Stimulated activated naive CD8-positive, alpha-beta T cell treated with anti-CD3 and anti-CD28 coated beads, Interleukin-15, Interleukin-2, amounts not matched to agents 100 ng/mL and 50 ng/mL, for 24 hours (primary cell): ENCODE data around the gene APCDD1L.
"Not testable (repeated sequence)": the region's sequence is repeated elsewhere in the genome, so short reads cannot be mapped to it uniquely, and the experiment has no call there.

Source experiments
- H3K27ac Mint-ChIP-seq: one replicate; pipeline ENCODE4 v1.8.0; 2021; ENCODE audit warnings: mild to moderate bottlenecking, mixed read lengths
- H3K27me3 Mint-ChIP-seq: one replicate; pipeline ENCODE4 v1.8.0; 2021; ENCODE audit warnings: mixed read lengths
- H3K36me3 Mint-ChIP-seq: one replicate; pipeline ENCODE4 v1.8.0; 2021; ENCODE audit warnings: low read depth, mixed read lengths
- H3K4me1 Mint-ChIP-seq: one replicate; pipeline ENCODE4 v1.8.0; 2021; ENCODE audit warnings: low read depth, mixed read lengths
- H3K4me3 Mint-ChIP-seq: one replicate; pipeline ENCODE4 v1.8.0; 2021; ENCODE audit warnings: mild to moderate bottlenecking, mixed read lengths
- H3K9me3 Mint-ChIP-seq: one replicate; pipeline ENCODE4 v1.8.0; 2021; ENCODE audit warnings: mixed read lengths

APCDD1L gene

DNA sequence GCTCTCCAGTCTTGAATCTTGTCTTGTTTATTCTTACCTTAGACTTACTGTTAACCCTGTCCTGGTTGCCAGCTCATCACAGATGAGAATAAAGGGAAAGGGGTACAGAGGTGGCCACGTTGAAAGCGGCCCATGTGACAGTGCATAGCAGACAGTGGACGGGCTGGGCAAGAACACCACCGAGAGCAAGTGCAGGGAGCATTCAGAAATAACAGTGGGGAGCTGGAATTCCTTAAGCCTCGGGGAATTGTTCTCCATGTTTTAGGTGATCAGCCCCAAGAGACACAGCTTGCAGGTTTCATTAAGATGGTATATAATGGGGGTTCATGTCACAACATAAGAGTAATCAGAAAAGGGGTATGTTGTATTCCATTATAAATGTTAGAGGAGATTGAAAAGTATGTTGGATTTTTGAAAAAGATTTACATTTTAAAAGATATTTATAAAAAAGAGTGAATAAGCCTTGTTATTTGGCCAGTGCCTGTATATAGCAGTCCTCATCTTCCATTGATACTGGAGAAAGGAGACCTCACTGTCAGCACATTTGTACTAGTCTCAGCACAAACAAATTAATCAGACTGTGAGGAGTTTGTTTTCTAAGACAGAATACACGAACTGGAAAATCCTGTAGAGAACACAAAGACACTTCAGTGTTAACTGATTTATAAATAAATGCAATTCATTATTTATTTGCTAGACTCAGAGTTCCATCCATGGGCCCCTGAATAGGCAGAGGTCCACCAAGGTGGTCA, 90.8 kb downstream of the APCDD1L start:
- Mint-ChIP-seq H3K4me3 (no peak overlapping the region), H3K4me1 (peaks cover 18% of the 10 kb centered on the region), H3K27ac (no peak overlapping the region), H3K9me3 (no peaks in the 10 kb centered on the region), H3K27me3 (no peaks in the 10 kb centered on the region), H3K36me3 (peaks cover 30% of the 10 kb centered on the region)

DNA sequence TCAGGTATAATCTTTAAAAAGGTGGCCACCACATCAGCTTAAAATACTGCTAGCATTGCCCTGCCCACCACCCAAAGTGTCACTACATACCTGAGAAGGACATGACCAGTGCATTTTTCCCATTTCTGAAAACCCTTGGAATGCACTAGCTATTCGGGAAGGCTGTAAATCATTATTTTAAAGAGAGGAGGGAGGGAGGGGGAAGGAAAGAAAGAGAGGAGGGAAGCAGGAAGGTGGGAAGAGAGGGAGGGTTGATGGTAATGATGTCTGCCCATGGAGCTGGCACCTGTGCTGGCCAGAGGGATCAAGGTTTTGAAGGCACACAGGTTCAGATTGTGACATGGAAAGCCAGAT, 93.7 kb downstream of the APCDD1L start:
- Mint-ChIP-seq H3K27me3 (no peaks in the 10 kb centered on the region), H3K4me3 (no peak overlapping the region), H3K36me3 (peaks cover 48% of the 10 kb centered on the region), H3K27ac (no peak overlapping the region), H3K4me1 (peaks cover 33% of the 10 kb centered on the region), H3K9me3 (no peaks in the 10 kb centered on the region)

DNA sequence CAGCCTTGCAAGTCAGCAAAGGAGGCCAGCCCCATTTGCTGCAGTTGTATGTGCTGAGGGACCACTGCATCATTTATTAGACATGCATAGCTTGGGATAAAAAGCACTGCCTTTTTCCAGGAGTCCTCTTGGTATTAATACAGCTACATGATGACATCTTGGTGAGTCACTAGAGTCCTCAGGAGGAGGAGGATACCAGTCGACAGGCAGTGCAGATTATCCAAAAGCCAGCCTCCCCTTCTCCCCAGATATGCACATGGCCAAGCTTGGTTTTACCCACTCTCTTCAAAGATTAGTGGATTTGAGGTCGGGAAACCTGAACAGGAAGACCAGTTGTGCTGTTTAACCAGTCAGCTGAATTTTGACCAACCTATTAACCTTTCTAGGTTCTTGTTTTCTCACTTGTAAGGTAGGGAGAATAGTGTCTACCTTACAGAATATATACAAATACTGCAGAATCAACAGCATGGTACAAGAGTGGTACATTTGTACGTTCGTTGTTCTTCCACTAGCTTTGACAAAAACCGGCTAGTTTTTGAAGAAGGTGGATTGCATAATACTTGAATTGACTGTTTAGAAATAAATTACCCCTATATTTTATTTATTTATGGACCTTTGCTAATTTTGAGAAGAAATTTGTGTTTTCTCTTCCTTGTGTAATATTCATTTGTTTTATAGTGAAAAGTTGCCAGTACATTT, 94.3 kb downstream of the APCDD1L start:
- Mint-ChIP-seq H3K9me3 (no peaks in the 10 kb centered on the region), H3K4me1 (peaks cover 39% of the 10 kb centered on the region), H3K27ac (no peak overlapping the region), H3K36me3 (peaks cover 54% of the 10 kb centered on the region), H3K4me3 (no peak overlapping the region), H3K27me3 (no peaks in the 10 kb centered on the region)

DNA sequence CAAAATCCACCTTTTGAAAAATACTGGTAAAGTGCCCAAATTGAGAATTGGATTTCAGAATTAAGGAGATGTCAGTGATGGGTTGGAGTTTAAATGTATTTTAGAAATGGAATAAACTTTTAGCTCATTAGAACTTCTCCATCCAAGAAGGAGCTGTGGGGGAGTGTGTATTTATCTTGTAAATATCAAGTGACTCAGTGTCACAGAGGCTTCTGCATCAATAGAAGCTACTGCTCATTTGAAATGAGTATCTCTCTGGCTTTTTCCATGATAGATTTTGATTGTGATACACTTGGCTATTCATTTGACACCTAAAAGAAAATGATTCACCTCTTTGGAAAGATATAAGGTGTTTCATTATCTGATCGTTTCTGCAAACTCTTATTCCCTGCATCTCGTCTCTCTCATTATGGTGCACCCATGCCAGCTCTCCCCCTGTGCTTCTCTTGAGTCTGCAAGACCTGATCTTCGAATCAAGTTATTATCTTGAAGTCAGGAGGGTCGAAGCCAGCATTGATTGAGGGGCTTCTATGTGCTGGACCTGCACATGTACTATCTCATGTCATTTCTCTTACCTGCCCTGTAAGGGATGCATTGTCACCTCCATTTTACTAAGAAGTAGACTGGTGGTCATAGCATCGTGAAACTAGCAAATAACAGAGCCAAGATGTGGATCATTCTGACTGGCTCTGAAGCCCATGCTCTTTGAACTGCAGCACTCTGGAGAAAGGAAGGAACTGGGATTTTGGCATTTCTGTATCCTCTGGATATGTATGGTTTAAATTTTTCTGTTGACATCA, 96.0 kb downstream of the APCDD1L start:
- Mint-ChIP-seq H3K4me3 (no peak overlapping the region), H3K4me1 (peaks cover 46% of the 10 kb centered on the region), H3K36me3 (peaks cover 51% of the 10 kb centered on the region), H3K9me3 (no peaks in the 10 kb centered on the region), H3K27ac (peak overlapping the region; percentile 52), H3K27me3 (no peaks in the 10 kb centered on the region)

GRCh38 chr20:58417438-58417837, 97.8 kb downstream of the APCDD1L start:
- peaks cover 48% of the 10 kb centered on the region for H3K36me3 Mint-ChIP-seq
- H3K27me3 Mint-ChIP-seq = no peaks in the 10 kb centered on the region
- no peak overlapping the region for H3K4me3 Mint-ChIP-seq
- no peak overlapping the region for H3K27ac Mint-ChIP-seq
- no peaks in the 10 kb centered on the region for H3K9me3 Mint-ChIP-seq
- peaks cover 46% of the 10 kb centered on the region for H3K4me1 Mint-ChIP-seq

- Mint-ChIP-seq H3K36me3 (peaks cover 47% of the 10 kb centered on the region), H3K9me3 (no peaks in the 10 kb centered on the region), H3K4me3 (no peak overlapping the region), H3K27me3 (no peaks in the 10 kb centered on the region), H3K27ac (peak overlapping the region; percentile 68), H3K4me1 (peaks cover 48% of the 10 kb centered on the region)
Measured at GRCh38 chr20:58416835-58417234, 98.4 kb downstream of the APCDD1L start.

- no peaks in the 10 kb centered on the region for H3K27me3 Mint-ChIP-seq
- H3K9me3 Mint-ChIP-seq = no peaks in the 10 kb centered on the region
- H3K36me3 Mint-ChIP-seq = peaks cover 48% of the 10 kb centered on the region
- H3K4me3 Mint-ChIP-seq = no peak overlapping the region
- H3K27ac Mint-ChIP-seq = peak overlapping the region; percentile 68
- H3K4me1 Mint-ChIP-seq = peaks cover 50% of the 10 kb centered on the region
Measured at GRCh38 chr20:58416057-58416456, 99.1 kb downstream of the APCDD1L start.

DNA sequence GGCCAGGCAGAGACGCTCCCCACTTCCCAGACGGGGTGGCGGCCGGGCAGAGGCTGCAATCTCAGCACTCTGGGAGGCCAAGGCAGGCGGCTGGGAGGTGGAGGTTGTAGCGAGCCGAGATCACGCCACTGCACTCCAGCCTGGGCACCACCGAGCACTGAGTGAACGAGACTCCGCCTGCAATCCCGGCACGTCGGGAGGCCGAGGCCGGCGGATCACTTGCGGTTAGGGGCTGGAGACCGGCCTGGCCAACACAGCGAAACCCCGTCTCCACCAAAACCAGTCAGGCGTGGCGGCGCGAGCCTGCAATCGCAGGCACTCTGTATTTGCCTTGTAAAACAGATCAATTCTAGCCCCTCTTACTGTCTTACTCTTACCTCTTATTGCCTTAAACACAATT, 100.4 kb downstream of the APCDD1L start:
- H3K4me3 Mint-ChIP-seq, H3K27ac Mint-ChIP-seq, H3K9me3 Mint-ChIP-seq, H3K27me3 Mint-ChIP-seq: not testable (repeated sequence)
- Mint-ChIP-seq H3K36me3 (peaks cover 45% of the 10 kb centered on the region), H3K4me1 (peaks cover 47% of the 10 kb centered on the region)

DNA sequence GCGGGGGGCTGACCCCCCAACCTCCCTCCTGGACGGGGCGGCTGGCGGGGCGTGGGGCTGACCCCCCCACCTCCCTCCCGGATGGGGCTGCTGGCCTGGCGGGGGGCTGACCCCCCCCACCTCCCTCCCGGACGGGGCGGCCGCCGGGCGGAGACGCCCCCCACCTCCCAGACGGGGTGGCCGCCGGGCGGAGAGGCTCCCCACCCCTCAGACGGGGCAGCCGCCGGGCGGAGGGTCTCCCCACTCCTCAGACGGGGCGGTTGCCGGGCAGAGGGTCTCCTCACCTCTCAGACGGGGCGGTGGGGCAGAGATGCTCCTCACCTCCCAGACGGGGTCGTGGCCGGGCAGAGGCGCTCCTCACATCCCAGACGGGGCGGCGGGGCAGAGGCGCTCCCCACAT, 101.0 kb downstream of the APCDD1L start:
- Mint-ChIP-seq H3K36me3 (peaks cover 42% of the 10 kb centered on the region), H3K4me1 (peaks cover 46% of the 10 kb centered on the region)
- H3K27me3 Mint-ChIP-seq, H3K27ac Mint-ChIP-seq, H3K4me3 Mint-ChIP-seq, H3K9me3 Mint-ChIP-seq: not testable (repeated sequence)
